ENCODE measurements around the gene ACACB. TPM values are rescaled to one million over a fixed set of nuclear protein-coding genes. Genes with fewer than 3 reads are reported as not detected.

The ACACB gene
- total RNA-seq, 1 experiment from 2014 or later = 26.2 TPM

GRCh38 chr12:109102491-109102890 lies 13.9 kb upstream of the ACACB start:
- peaks cover 7% of the 10 kb centered on the region for H3K4me1 Mint-ChIP-seq (ENCODE audit: low read depth, unreplicated experiment)
- H3K9me3 Mint-ChIP-seq (ENCODE audit: unreplicated experiment) = no peaks in the 10 kb centered on the region
- Histone ChIP-seq H3K4me3 (ENCODE audit: low read depth, low read length) (no peak overlapping the region), H3K36me3 (ENCODE audit: control insufficient read depth, insufficient read depth, low read length) (peaks cover 2% of the 10 kb centered on the region), H3K4me1 (no peaks in the 10 kb centered on the region), H3K27me3 (replicated peaks; ENCODE audit: control insufficient read depth, insufficient read depth, low read length) (no peaks in the 10 kb centered on the region), H3K9me3 (no peaks in the 10 kb centered on the region)
- no peak overlapping the region for H3K4me3 Mint-ChIP-seq (ENCODE audit: unreplicated experiment)
- H3K27ac Mint-ChIP-seq (ENCODE audit: unreplicated experiment) = no peak overlapping the region
- intact Hi-C loops (cut with micrococcal nuclease; ENCODE audit: unreplicated experiment) = no loop called here
- H3K36me3 Mint-ChIP-seq (ENCODE audit: insufficient read depth, unreplicated experiment) = peaks cover 78% of the 10 kb centered on the region
- no peak for TF ChIP-seq CTCF (IDR thresholded peaks at IDR 0.05; ENCODE audit: insufficient read depth in 1 of 2, low read depth in 1 of 2, low read length in 1 of 2, severe bottlenecking in 1 of 2, unreplicated experiment in 1 of 2)
- CTCF ChIA-PET = no interaction called here
- H3K27me3 Mint-ChIP-seq (ENCODE audit: insufficient read depth, unreplicated experiment) = no peaks in the 10 kb centered on the region
- BruUV-seq (replicated peaks) = no TSS peak
- no peak for DNase-seq
- POLR2A ChIA-PET = no interaction called here

- Histone ChIP-seq H3K36me3 (ENCODE audit: control insufficient read depth, insufficient read depth, low read length) (peaks cover 2% of the 10 kb centered on the region), H3K27me3 (replicated peaks; ENCODE audit: control insufficient read depth, insufficient read depth, low read length) (no peaks in the 10 kb centered on the region), H3K9me3 (no peaks in the 10 kb centered on the region), H3K4me1 (no peaks in the 10 kb centered on the region), H3K4me3 (ENCODE audit: low read depth, low read length) (no peak overlapping the region)
- H3K4me1 Mint-ChIP-seq (ENCODE audit: low read depth, unreplicated experiment) = peaks cover 7% of the 10 kb centered on the region
- BruUV-seq (replicated peaks) = no TSS peak
- H3K4me3 Mint-ChIP-seq (ENCODE audit: unreplicated experiment) = no peak overlapping the region
- ChIA-PET CTCF (no interaction called here), POLR2A (no interaction called here)
- intact Hi-C loops (cut with micrococcal nuclease; ENCODE audit: unreplicated experiment) = no loop called here
- no peaks in the 10 kb centered on the region for H3K9me3 Mint-ChIP-seq (ENCODE audit: unreplicated experiment)
- H3K27me3 Mint-ChIP-seq (ENCODE audit: insufficient read depth, unreplicated experiment) = no peaks in the 10 kb centered on the region
- DNase-seq = no peak
- H3K27ac Mint-ChIP-seq (ENCODE audit: unreplicated experiment) = no peak overlapping the region
- TF ChIP-seq CTCF (IDR thresholded peaks at IDR 0.05; ENCODE audit: insufficient read depth in 1 of 2, low read depth in 1 of 2, low read length in 1 of 2, severe bottlenecking in 1 of 2, unreplicated experiment in 1 of 2) = no peak
- peaks cover 90% of the 10 kb centered on the region for H3K36me3 Mint-ChIP-seq (ENCODE audit: insufficient read depth, unreplicated experiment)
These were observed 11.2 kb upstream of the ACACB start for GRCh38 chr12:109105176-109105575.

DNA sequence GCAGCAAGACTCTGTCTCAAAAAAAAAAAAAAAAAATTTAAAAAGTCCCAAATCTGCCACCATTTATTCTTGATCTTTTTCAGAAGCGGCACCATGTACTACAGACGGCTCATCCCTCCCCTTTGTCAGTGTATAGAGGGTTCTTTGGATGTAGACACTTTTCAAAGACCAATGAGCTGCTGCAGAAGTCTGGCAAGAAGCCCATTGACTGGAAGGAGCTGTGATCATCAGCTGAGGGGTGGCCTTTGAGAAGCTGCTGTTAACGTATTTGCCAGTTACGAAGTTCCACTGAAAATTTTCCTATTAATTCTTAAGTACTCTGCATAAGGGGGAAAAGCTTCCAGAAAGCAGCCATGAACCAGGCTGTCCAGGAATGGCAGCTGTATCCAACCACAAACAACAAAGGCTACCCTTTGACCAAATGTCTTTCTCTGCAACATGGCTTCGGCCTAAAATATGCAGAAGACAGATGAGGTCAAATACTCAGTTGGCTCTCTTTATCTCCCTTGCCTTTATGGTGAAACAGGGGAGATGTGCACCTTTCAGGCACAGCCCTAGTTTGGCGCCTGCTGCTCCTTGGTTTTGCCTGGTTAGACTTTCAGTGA lies 6.5 kb upstream of the ACACB start:
- H3K4me1 ChIP-seq = no peaks in the 10 kb centered on the region
- no peaks in the 10 kb centered on the region for H3K27me3 Mint-ChIP-seq (ENCODE audit: insufficient read depth, unreplicated experiment)
- no peak overlapping the region for H3K4me3 Mint-ChIP-seq (ENCODE audit: unreplicated experiment)
- no peak overlapping the region for H3K4me3 ChIP-seq (ENCODE audit: low read depth, low read length)
- no peak for TF ChIP-seq CTCF (IDR thresholded peaks at IDR 0.05; ENCODE audit: insufficient read depth in 1 of 2, low read depth in 1 of 2, low read length in 1 of 2, severe bottlenecking in 1 of 2, unreplicated experiment in 1 of 2)
- intact Hi-C loops (cut with micrococcal nuclease; ENCODE audit: unreplicated experiment) = loop anchor here (10.0 kb wide), 3 partner anchors 85 to 275 kb away; no protein-coding TSS in a partner anchor
- H3K27me3 ChIP-seq (replicated peaks; ENCODE audit: control insufficient read depth, insufficient read depth, low read length) = no peaks in the 10 kb centered on the region
- peak overlapping the region; percentile 54 for H3K27ac Mint-ChIP-seq (ENCODE audit: unreplicated experiment)
- H3K9me3 Mint-ChIP-seq (ENCODE audit: unreplicated experiment) = no peaks in the 10 kb centered on the region
- no peaks in the 10 kb centered on the region for H3K9me3 ChIP-seq
- CTCF ChIA-PET = interaction anchor here (0.7 kb wide), 1 partner anchor 57 kb away, joined by 3 read pairs; no protein-coding TSS in a partner anchor
- H3K36me3 ChIP-seq (ENCODE audit: control insufficient read depth, insufficient read depth, low read length) = no peaks in the 10 kb centered on the region; the same call in 1 of the 2 replicates
- TSS peak; percentile 8 for BruUV-seq (replicated peaks)
- POLR2A ChIA-PET = no interaction called here
- H3K4me1 Mint-ChIP-seq (ENCODE audit: low read depth, unreplicated experiment) = peaks cover 7% of the 10 kb centered on the region
- DNase-seq = no peak
- H3K36me3 Mint-ChIP-seq (ENCODE audit: insufficient read depth, unreplicated experiment) = peaks cover 63% of the 10 kb centered on the region
